HFF-Myc (cell line): ENCODE results near the gene PACRG.

Source experiments
- DNase-seq: peaks from one replicate; pipeline ENCODE4 v3.0.0-alpha.2; 2011; ENCODE audit warnings: low read depth; ENCODE audit errors: extremely low read depth
- H3K4me3 ChIP-seq: replicated peaks from 2 replicates; pipeline ENCODE4 v1.5.1; 2011; ENCODE audit warnings: low read depth, mild to moderate bottlenecking, control low read depth, low read length
- CTCF ChIP-seq: IDR thresholded peaks from 2 replicates; pipeline ENCODE4 v1.5.1; 2012; ENCODE audit warnings: mild to moderate bottlenecking, low read depth, low read length, control low read depth; ENCODE audit errors: missing control alignments

Gene PACRG

GRCh38 chr6:162934844-162935243, 207.1 kb downstream of the PACRG start:
- H3K4me3 ChIP-seq, result no peak overlapping the region
- TF ChIP-seq CTCF, result no peak
- DNase-seq, result no peak

- no peak for TF ChIP-seq CTCF
- H3K4me3 ChIP-seq, result no peak overlapping the region
Observed at GRCh38 chr6:162940426-162940825, 212.7 kb downstream of the PACRG start.

GRCh38 chr6:162941128-162941527, 213.4 kb downstream of the PACRG start:
- DNase-seq, result no peak
- no peak overlapping the region for H3K4me3 ChIP-seq

More at GRCh38 chr6:162940426-162940825, 212.7 kb downstream of the PACRG start:
- no peak for DNase-seq

GRCh38 chr6:162942866-162943265, 215.1 kb downstream of the PACRG start:
- peak; percentile 25 for DNase-seq
- no peak for TF ChIP-seq CTCF
- no peak overlapping the region for H3K4me3 ChIP-seq

More at GRCh38 chr6:162941128-162941527, 213.4 kb downstream of the PACRG start:
- no peak for TF ChIP-seq CTCF

GRCh38 chr6:162943369-162943768, 215.6 kb downstream of the PACRG start:
- no peak for DNase-seq
- no peak for TF ChIP-seq CTCF
- H3K4me3 ChIP-seq, result no peak overlapping the region

GRCh38 chr6:162951164-162951743, 223.5 kb downstream of the PACRG start:
- TF ChIP-seq CTCF, result no peak
- DNase-seq, result no peak
- no peak overlapping the region for H3K4me3 ChIP-seq

- H3K4me3 ChIP-seq, result no peak overlapping the region
- TF ChIP-seq CTCF, result no peak
- no peak for DNase-seq
Observed at GRCh38 chr6:162952423-162952822, 224.6 kb downstream of the PACRG start.
